GM13976 (cell line): Measurements from ENCODE around the gene PPM1D.
"Not testable (repeated sequence)": the region's sequence is repeated elsewhere in the genome, so short reads cannot be mapped to it uniquely, and the experiment has no call there.

Experiments
- DNase-seq: peaks from one replicate; pipeline ENCODE4 v3.0.0; 2012; ENCODE audit warnings: low spot score
- in situ Hi-C: fragments of 300-500 bp; cut with MboI; formaldehyde crosslinking; loops from one replicate; pipeline ENCODE4 v1.12.0; 2022; ENCODE audit warnings: low sequenced_read_pairs, mixed read lengths, inconsistent platforms; ENCODE audit not compliant: unreplicated experiment
- TF ChIP-seq, protein P1 (sequence below): IDR thresholded peaks from 2 replicates; pipeline ENCODE4 v1.5.1; 2012; ENCODE audit warnings: borderline replicate concordance, mild to moderate bottlenecking; ENCODE audit not compliant: insufficient read depth; ENCODE audit errors: extremely low read depth, missing control alignments, control extremely low read depth

PPM1D gene

DNA sequence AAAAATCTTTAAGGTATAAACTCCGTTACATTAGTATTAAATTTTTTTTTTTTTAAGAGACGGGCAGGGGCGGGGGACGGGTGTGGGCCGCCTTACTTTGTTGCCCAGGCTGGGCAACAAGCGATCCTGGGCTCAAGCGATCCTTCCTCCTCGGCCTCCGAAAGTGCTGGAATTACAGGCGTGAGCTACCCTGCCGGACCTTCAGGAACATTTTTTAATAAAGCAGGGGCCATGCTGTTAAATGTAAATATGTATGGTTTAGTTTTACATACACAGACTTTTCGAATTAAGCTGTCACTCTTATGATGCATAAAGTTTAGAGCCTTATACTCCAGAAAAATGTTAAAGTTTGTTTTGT, 2.4 kb downstream of the PPM1D start:
- DNase-seq = no peak
- in situ Hi-C loops = no loop called here
- TF ChIP-seq, protein P1, sequence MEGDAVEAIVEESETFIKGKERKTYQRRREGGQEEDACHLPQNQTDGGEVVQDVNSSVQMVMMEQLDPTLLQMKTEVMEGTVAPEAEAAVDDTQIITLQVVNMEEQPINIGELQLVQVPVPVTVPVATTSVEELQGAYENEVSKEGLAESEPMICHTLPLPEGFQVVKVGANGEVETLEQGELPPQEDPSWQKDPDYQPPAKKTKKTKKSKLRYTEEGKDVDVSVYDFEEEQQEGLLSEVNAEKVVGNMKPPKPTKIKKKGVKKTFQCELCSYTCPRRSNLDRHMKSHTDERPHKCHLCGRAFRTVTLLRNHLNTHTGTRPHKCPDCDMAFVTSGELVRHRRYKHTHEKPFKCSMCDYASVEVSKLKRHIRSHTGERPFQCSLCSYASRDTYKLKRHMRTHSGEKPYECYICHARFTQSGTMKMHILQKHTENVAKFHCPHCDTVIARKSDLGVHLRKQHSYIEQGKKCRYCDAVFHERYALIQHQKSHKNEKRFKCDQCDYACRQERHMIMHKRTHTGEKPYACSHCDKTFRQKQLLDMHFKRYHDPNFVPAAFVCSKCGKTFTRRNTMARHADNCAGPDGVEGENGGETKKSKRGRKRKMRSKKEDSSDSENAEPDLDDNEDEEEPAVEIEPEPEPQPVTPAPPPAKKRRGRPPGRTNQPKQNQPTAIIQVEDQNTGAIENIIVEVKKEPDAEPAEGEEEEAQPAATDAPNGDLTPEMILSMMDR = no peak

DNA sequence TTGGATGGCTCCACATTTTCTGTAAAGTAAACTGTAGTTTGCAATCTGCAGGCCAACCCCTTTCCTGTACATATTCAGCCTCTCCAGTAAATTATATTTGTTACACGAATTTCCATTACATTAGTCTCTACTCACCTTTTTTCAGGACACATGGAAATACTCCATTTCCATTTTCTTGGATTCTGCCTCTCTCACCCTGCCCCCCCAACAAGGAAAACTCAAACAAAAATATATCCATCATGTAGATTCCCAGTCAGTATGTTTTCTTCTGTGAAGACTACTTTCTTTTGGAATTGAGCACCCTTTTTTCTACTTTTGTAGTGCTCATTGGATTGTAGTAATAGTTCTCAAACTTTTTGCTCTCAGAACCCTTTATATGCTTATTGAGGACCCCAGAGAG, 2.9 kb downstream of the PPM1D start:
- in situ Hi-C loops = no loop called here
- no peak for DNase-seq
- TF ChIP-seq, protein P1 = no peak

DNA sequence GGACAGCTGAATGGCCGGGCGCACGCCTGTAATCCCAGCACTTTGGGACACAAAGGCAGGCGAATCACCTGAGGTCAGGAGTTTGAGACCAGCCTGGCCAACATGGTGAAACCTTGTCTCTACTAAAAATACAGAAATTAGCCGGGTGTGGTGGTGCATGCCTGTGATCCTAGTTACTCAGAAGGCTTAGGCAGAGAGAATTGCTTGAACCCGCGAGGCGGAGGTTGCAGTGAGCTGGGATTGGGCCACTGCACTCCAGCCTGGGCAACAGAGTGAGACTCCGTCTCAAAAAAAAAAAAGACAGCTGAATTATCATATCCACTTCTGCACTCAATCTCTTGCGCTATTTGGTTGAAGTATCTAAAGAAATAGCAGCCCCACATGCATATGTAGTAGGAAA, 3.5 kb downstream of the PPM1D start:
- in situ Hi-C loops, DNase-seq: not testable (repeated sequence)

DNA sequence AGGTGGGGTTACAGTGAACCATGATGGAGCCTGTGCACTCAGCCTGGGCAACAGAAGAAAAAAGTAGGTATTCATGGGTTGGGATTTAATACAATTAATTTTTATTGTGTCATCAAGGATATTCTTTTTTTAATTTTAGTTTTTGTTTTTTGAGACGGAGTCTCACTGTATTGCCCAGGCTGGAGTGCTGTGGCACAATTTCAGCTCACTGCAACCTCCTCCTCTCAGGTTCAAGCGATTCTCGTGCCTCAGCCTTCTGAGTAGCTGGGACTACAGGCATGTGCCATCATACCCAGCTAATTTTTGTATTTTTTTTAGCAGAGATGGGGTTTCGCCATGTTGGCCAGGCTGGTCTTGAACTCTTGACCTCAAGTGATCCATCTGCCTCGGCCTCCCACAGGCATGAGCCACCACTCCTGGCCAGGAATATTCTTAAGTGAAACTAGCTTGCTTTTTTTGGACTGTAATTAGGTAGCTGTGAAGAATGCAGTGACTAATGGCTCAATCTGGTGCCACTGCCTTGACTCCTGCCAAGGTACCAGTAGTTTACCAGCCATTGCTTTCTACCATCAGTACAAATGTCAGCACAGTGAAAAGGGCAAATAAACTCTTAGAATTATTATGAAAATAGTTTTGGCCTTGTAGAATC, 4.8 kb downstream of the PPM1D start:
- in situ Hi-C loops = no loop called here
- DNase-seq = no peak
- TF ChIP-seq, protein P1 = no peak

DNA sequence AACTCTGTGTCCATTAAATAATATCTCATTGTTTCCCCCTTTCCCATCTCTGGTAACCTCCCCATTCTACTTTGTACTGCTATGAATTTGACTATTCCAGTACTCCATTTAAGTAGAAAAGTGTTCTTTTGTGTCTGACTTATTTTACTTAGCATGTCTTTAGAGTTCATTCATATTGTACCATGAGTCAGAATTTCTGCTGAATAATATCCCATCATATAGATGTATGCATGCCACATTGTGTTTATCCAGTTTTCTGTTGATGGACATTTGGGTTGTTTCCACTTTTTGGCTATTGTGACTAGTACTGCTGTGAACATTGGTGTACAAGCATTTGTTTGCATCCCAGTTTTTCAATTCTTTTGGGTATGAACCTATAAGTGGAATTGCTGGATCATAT, 6.0 kb downstream of the PPM1D start:
- in situ Hi-C loops = no loop called here
- no peak for DNase-seq
- TF ChIP-seq, protein P1 = no peak

DNA sequence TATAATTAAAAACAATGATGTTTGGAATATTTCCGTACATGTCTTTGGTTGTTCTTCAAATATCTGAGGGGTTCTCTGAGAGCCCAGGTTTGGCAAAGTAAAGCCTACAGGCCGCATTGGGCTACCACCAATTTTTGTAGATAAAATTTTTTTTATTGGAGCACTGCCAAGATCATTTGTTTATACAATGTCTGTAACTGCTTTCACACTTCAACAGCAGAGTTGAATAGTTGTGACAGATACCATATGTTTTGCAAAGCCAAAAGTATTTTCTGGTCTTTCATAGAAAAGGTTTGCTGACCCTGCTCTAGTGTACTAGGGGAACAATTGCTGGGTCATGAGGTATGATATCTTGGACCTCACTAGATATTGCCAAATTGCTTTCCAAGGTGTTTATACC, 10.5 kb downstream of the PPM1D start:
- no peak for DNase-seq
- in situ Hi-C loops = no loop called here

DNA sequence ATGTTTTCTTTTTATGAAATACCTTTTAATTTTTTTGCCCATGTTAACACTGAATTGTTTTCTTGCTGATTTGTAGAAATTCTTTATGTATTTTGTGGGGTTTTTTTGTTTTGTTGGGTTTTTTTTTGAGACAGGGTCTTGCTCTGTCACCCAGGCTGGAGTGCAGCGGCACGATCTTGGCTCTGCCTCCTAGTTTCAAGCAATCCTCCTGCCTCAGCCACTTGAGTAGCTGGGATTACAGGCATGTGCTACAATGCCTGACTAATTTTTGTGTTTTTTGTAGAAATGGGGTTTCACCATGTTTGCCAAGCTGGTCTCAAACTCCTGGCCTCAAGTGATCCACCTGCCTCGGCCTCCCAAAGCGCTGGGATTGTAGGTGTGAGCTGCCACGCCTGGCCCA, 11.3 kb downstream of the PPM1D start:
- in situ Hi-C loops, DNase-seq: not testable (repeated sequence)

More for the DNA sequence above, 10.5 kb downstream of the PPM1D start:
- TF ChIP-seq, protein P1 = no peak

DNA sequence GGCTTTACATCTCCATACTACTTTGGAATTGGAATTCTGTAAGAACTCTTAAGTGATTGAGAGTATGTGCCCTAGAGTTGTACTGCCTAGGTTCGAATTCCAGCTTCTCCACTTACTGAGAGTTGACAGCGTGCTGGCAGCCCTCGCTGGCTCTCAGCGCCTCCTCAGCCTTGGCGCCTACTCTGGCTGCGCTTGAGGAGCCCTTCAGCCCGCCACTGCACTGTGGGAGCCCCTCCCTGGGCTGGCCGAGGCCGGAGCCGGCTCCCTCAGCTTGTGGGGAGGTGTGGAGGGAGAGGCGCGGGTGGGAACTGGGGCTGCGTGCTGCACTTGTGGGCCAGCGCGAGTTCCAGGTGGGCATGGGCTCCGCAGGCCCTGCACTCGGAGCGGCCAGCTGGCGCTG, 13.3 kb downstream of the PPM1D start:
- in situ Hi-C loops = no loop called here
- no peak for DNase-seq
- TF ChIP-seq, protein P1 = no peak

DNA sequence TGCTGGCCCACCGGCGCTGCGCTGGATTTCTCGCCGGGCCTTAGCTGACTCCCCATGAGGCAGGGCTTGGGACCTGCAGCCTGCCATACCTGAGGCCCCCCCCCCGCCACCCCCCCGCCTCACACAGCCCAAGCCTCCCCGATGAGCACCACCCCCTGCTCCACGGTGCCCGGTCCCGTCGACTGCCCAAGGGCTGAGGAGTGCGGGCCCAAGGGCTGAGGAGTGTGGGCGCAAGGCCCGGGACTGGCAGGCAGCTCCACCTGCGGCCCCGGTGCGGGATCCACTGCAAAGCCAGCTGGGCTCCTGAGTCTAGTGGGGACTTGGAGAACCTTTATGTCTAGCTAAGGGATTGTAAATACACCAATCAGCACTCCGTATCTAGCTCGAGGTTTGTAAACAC, 13.8 kb downstream of the PPM1D start:
- in situ Hi-C loops, DNase-seq: not testable (repeated sequence)

DNA sequence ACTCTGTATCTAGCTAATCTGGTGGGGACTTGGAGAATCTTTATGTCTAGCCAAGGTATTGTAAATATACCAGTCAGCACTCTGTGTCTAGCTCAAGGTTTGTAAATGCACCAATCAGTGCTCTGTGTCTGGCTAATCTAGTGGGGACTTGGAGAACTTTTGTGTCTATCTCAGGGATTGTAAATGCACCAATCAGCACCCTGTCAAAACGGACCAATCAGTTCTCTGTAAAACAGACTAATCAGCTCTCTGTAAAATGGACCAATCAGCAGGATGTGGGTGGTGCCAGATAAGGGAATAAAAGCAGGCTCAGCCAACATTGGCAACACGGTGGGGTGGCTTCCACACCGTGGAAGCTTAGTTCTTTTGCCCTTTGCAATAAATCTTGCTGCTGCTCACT, 14.3 kb downstream of the PPM1D start:
- DNase-seq, in situ Hi-C loops: not testable (repeated sequence)
